HepG2 (cell line): ENCODE data around the gene STX5. TPM values are rescaled to one million over a fixed set of nuclear protein-coding genes. Genes with fewer than 3 reads are reported as not detected.

Source experiments
- EED ChIP-seq: sonication (generic); formaldehyde crosslinking; IDR thresholded peaks from 2 replicates; pipeline ENCODE4 v1.5.0; 2020; ENCODE audit warnings: mild to moderate bottlenecking, missing genetic modification reagents
- JUND ChIP-seq: sonication (generic); formaldehyde crosslinking; IDR thresholded peaks from 2 replicates; pipeline ENCODE4 v1.8.0; 2022; ENCODE audit warnings: mild to moderate bottlenecking, missing genetic modification reagents
- MTF2 ChIP-seq: sonication (generic); formaldehyde crosslinking; IDR thresholded peaks from 2 replicates; pipeline ENCODE4 v1.5.0; 2020; ENCODE audit warnings: missing genetic modification reagents, borderline replicate concordance
- NR1H2 ChIP-seq: sonication (generic); formaldehyde crosslinking; IDR thresholded peaks from 2 replicates; pipeline ENCODE4 v1.8.1; 2022; ENCODE audit warnings: low read depth, missing genetic modification reagents, borderline replicate concordance
- PAWR ChIP-seq: sonication (generic); formaldehyde crosslinking; IDR thresholded peaks from 2 replicates; pipeline ENCODE4 v1.4.0; 2020; ENCODE audit warnings: missing genetic modification reagents, mild to moderate bottlenecking, borderline replicate concordance
- RARA ChIP-seq: IDR thresholded peaks from 2 replicates; pipeline ENCODE4 v1.6.1; 2016; ENCODE audit warnings: missing genetic modification reagents, missing compliant biosample characterization
- RELA ChIP-seq: sonication (generic); formaldehyde crosslinking; IDR thresholded peaks from 2 replicates; pipeline ENCODE4 v1.4.0; 2020; ENCODE audit warnings: missing genetic modification reagents
- TOPORS ChIP-seq: sonication (generic); formaldehyde crosslinking; IDR thresholded peaks from 2 replicates; pipeline ENCODE4 v1.8.0; 2023; ENCODE audit warnings: mild to moderate bottlenecking, missing genetic modification reagents
- WIZ ChIP-seq: sonication (generic); formaldehyde crosslinking; IDR thresholded peaks from 2 replicates; pipeline ENCODE4 v1.5.1; 2020; ENCODE audit warnings: mild to moderate bottlenecking, missing genetic modification reagents
- ZC3H4 ChIP-seq: sonication (generic); formaldehyde crosslinking; IDR thresholded peaks from 2 replicates; pipeline ENCODE4 v1.4.0; 2020; ENCODE audit warnings: missing genetic modification reagents, borderline replicate concordance
- ZNF180 ChIP-seq: sonication (generic); formaldehyde crosslinking; IDR thresholded peaks from 2 replicates; pipeline ENCODE4 v1.4.0; 2020; ENCODE audit warnings: low read depth, missing genetic modification reagents, borderline replicate concordance
- ZNF232 ChIP-seq: sonication (generic); formaldehyde crosslinking; IDR thresholded peaks from 2 replicates; pipeline ENCODE4 v1.4.0; 2020; ENCODE audit warnings: missing genetic modification reagents, borderline replicate concordance
- ZNF331 ChIP-seq: sonication (generic); formaldehyde crosslinking; IDR thresholded peaks from 2 replicates; pipeline ENCODE4 v1.4.0; 2020; ENCODE audit warnings: missing genetic modification reagents
- ZNF333 ChIP-seq: sonication (generic); formaldehyde crosslinking; IDR thresholded peaks from 2 replicates; pipeline ENCODE4 v1.4.0; 2020; ENCODE audit warnings: mild to moderate bottlenecking, missing genetic modification reagents, borderline replicate concordance
- ZNF460 ChIP-seq: sonication (generic); formaldehyde crosslinking; IDR thresholded peaks from 2 replicates; pipeline ENCODE4 v1.5.1; 2020; ENCODE audit warnings: missing genetic modification reagents, mild to moderate bottlenecking, borderline replicate concordance
- ZNF510 ChIP-seq: sonication (generic); formaldehyde crosslinking; IDR thresholded peaks from 2 replicates; pipeline ENCODE4 v1.4.0; 2020; ENCODE audit warnings: low read depth, mild to moderate bottlenecking, missing genetic modification reagents
- ZNF543 ChIP-seq: sonication (generic); formaldehyde crosslinking; IDR thresholded peaks from 2 replicates; pipeline ENCODE4 v1.4.0; 2020; ENCODE audit warnings: mild to moderate bottlenecking, missing genetic modification reagents
- ZNF614 ChIP-seq: IDR thresholded peaks from 2 replicates; pipeline ENCODE4 v1.6.1; 2018; ENCODE audit warnings: missing biosample characterization, missing genetic modification reagents, inconsistent platforms, borderline replicate concordance
- ZSCAN9 ChIP-seq: IDR thresholded peaks from 2 replicates; pipeline ENCODE4 v1.6.1; 2016; ENCODE audit warnings: borderline replicate concordance
- polyA plus RNA-seq, 8 experiments: library from polyadenylated mRNA; depleted of rRNA in 3 of 8; stranded (reverse) in 7 of 8; unstranded in 1 of 8; fragments of >200 nt; fragmentation: Illumina TruSeq in 4 of 8; extraction: Trizol in 4 of 8; gene quantifications; 2 replicates each; pipeline versions ENCODE4 v1.2.1 to v1.2.3, GENCODE V29; 2011 to 2016; ENCODE audit warnings: low read depth in 4 of 8, missing spikeins in 1 of 8, mixed read lengths in 1 of 8; ENCODE audit not compliant: insufficient read depth in 1 of 8
- total RNA-seq, 5 experiments: library from RNA; depleted of rRNA; stranded (reverse); fragments of >200 nt; fragmentation: Illumina TruSeq; extraction: Trizol; gene quantifications; 2 replicates each; pipeline ENCODE4 v1.2.3, GENCODE V29; 2016; ENCODE audit warnings: low read depth in 1 of 5
- TF ChIP-seq, protein P1 (sequence below): sonication (generic); formaldehyde crosslinking; IDR thresholded peaks from 2 replicates; pipeline ENCODE4 v1.5.1; 2020; ENCODE audit warnings: mild to moderate bottlenecking, missing genetic modification reagents, moderate library complexity

The STX5 gene
- total and polyA plus RNA-seq, 2 of the 13 experiments (the other 11 are each of a cell fraction or from before 2014, with no cell fraction given), result 26.9 to 30.0 TPM

DNA sequence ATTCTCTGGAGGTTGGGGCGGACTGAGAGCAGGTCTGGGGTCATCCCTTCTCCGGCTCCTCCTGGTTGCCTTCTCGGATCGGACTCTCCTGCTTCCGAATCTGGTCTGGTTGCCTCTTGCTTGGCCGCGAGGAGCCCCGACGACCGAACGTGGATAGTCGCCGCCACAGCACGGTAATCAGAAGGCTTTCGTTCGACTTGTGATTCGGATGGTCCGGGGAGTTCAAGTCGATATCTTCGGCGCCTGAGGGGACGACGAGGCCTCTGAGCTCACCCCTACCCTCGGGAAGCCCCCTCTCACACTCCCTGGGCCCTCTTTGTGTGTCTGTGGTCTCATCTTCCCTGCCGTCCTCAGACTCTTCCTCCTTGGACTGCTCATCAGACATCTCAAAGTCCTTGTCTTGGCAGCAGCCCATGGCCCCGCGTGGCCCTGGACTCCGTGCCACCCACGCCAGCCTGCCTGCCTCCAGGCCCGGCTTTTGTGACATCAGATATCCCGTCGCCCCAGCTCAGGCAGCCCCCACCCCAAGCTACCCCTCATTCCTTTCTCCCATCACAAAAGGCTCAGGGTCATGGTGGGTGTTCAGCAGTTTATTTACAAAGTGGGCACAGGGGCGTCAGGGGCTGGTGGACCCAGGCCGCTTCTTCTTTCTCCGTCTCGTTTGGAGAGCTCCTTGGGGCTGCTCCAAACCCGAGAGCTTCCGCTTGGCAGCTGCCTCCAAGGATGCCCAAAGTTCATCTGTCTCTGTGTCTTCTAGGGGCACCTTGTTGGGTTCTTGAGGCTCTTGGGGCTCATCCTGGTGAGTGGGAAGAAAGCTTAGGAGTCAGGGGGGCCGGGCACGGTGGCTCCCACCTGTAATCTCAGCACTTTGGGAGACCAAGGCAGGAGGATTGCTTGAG is 734 bp upstream of the STX5 start, which contains the start of gene TEX54 (continued):
- TF ChIP-seq ZC3H4 (CRISPR knock-in tag), result no peak
- no peak for TF ChIP-seq MTF2
- TF ChIP-seq TOPORS (CRISPR knock-in tag), result no peak
- no peak for TF ChIP-seq PAWR (CRISPR knock-in tag)
- 0 out of 2 replicates have a peak, but pooled peaks have one; percentile 37 for TF ChIP-seq ZNF232 (CRISPR knock-in tag)
- no peak for TF ChIP-seq WIZ (CRISPR knock-in tag)
- 0 out of 2 replicates have a peak, but pooled peaks have one; percentile 11 for TF ChIP-seq ZNF331
- TF ChIP-seq ZNF510 (CRISPR knock-in tag), result no peak
- TF ChIP-seq ZNF460 (CRISPR knock-in tag), result no peak
- TF ChIP-seq, protein P1, sequence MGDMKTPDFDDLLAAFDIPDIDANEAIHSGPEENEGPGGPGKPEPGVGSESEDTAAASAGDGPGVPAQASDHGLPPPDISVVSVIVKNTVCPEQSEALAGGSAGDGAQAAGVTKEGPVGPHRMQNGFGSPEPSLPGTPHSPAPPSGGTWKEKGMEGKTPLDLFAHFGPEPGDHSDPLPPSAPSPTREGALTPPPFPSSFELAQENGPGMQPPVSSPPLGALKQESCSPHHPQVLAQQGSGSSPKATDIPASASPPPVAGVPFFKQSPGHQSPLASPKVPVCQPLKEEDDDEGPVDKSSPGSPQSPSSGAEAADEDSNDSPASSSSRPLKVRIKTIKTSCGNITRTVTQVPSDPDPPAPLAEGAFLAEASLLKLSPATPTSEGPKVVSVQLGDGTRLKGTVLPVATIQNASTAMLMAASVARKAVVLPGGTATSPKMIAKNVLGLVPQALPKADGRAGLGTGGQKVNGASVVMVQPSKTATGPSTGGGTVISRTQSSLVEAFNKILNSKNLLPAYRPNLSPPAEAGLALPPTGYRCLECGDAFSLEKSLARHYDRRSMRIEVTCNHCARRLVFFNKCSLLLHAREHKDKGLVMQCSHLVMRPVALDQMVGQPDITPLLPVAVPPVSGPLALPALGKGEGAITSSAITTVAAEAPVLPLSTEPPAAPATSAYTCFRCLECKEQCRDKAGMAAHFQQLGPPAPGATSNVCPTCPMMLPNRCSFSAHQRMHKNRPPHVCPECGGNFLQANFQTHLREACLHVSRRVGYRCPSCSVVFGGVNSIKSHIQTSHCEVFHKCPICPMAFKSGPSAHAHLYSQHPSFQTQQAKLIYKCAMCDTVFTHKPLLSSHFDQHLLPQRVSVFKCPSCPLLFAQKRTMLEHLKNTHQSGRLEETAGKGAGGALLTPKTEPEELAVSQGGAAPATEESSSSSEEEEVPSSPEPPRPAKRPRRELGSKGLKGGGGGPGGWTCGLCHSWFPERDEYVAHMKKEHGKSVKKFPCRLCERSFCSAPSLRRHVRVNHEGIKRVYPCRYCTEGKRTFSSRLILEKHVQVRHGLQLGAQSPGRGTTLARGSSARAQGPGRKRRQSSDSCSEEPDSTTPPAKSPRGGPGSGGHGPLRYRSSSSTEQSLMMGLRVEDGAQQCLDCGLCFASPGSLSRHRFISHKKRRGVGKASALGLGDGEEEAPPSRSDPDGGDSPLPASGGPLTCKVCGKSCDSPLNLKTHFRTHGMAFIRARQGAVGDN, result peak; percentile 56; the same call in 1 of the 2 replicates
- no peak for TF ChIP-seq ZSCAN9 (CRISPR knock-in tag)
- 0 out of 2 replicates have a peak, but pooled peaks have one; percentile 46 for TF ChIP-seq EED (CRISPR knock-in tag)
- TF ChIP-seq RARA (CRISPR knock-in tag), result no peak
- 0 out of 2 replicates have a peak, but pooled peaks have one; percentile 31 for TF ChIP-seq ZNF614 (CRISPR knock-in tag)
- TF ChIP-seq ZNF543 (CRISPR knock-in tag), result no peak
- TF ChIP-seq JUND (CRISPR knock-in tag), result no peak
- no peak for TF ChIP-seq NR1H2 (CRISPR knock-in tag)
- TF ChIP-seq ZNF180 (CRISPR knock-in tag), result no peak
- no peak for TF ChIP-seq RELA (CRISPR knock-in tag)
- no peak for TF ChIP-seq ZNF333 (CRISPR knock-in tag)
- TF ChIP-seq, all 625 proteins: peak for 37
